Measurements from ENCODE around the gene RFTN1. TPM values are rescaled to one million over a fixed set of nuclear protein-coding genes. Genes with fewer than 3 reads are reported as not detected.

The RFTN1 gene
- total and polyA plus RNA-seq, 10 of the 15 experiments (the other 5 are each of a cell fraction or from before 2014, with no cell fraction given) = 20.6 to 213 (median 147) TPM

DNA sequence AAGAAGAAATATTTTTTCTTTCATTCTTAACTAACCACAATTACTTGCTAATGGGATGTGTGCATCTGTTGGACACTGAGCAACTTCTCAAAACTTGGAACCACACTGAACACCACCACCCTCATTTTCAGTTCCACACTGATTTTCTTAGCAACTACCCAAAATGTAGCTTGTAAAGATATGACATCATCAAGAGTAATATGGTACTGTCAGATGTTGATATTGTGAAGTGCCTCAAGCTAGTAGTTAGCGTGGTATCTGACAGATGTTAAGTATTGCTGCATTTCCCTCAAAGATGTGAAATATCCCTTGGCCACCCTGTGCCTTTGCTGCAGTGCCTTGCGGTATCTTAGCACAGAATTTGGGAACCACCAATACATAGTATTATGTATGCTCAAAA lies 9.3 kb downstream of the RFTN1 start:
- 0% methylated on average over 2 of the region's 2 CpGs for WGBS (ENCODE audit: insufficient coverage, insufficient replicate concordance, low lambda C conversion rate, missing lambda C conversion rate)
- Histone ChIP-seq H3K9me3 (replicated peaks; ENCODE audit: control insufficient read depth, insufficient read depth, low read length) (peaks cover 2% of the 10 kb centered on the region; the same call in 2 of the 3 replicates), H3K4me2 (ENCODE audit: control insufficient read depth, insufficient read depth) (peak overlapping the region; percentile 65), H3K4me3 (no peak overlapping the region), H3K9ac (ENCODE audit: control insufficient read depth, insufficient read depth, low read length) (no peak overlapping the region), H3K27ac (ENCODE audit: control insufficient read depth, insufficient read depth) (peak overlapping the region; percentile 60), H3K27me3 (replicated peaks in 1 of 2; ENCODE audit: control insufficient read depth in 2 of 2, insufficient read depth in 2 of 2, low read length in 1 of 2) (no peaks in the 10 kb centered on the region), H2AFZ (ENCODE audit: control insufficient read depth, low read depth, low read length) (no peak overlapping the region), H4K20me1 (ENCODE audit: control insufficient read depth, insufficient read depth) (0 out of 2 replicates have a peak, but pooled peaks cover 2% of the 10 kb centered on the region), H3K79me2 (ENCODE audit: control insufficient read depth, insufficient read depth, low read length) (peaks cover 98% of the 10 kb centered on the region), H3K4me1 (ENCODE audit: control insufficient read depth, insufficient read depth, low read length) (peaks cover 61% of the 10 kb centered on the region), H3K36me3 (ENCODE audit: control insufficient read depth in 2 of 2, insufficient read depth in 2 of 2, low read length in 1 of 2) (peaks cover 14 to 25% of the 10 kb centered on the region in 2 experiments)
- BruUV-seq (replicated peaks) = no TSS peak
- SMC1A ChIA-PET (ENCODE audit: uncharacterized antibody, unreplicated experiment) = interaction anchor here (0.7 to 25.8 kb wide), 30 partner anchors 9 to 214 kb away, joined by 3 to 295 read pairs (median 5); no protein-coding TSS in a partner anchor
- CTCF ChIA-PET = interaction anchor here (1.0 to 1.8 kb wide), 7 partner anchors 9 to 214 kb away, joined by 3 to 7 read pairs (median 5); no protein-coding TSS in a partner anchor
- POLR2A ChIA-PET = interaction anchor here (0.7 to 6.8 kb wide), 13 partner anchors 8 to 133 kb away, joined by 3 to 47 read pairs (median 5); no protein-coding TSS in a partner anchor
- FAIRE-seq (peak; percentile 99), ATAC-seq (peak; percentile 73), DNase-seq (ENCODE audit: low read depth, low spot score) (peak; percentile 96)
- in situ Hi-C loops (cut with MboI) = loop anchor here (25.0 kb wide), 1 partner anchor 1142 kb away; no protein-coding TSS in a partner anchor
- RAD21 ChIA-PET (ENCODE audit: unreplicated experiment) = interaction anchor here (0.8 to 10.3 kb wide), 20 partner anchors 7 to 214 kb away, joined by 3 to 74 read pairs (median 5); no protein-coding TSS in a partner anchor
- intact Hi-C loops (cut with micrococcal nuclease; ENCODE audit: unreplicated experiment) = loop anchor here (2.0 kb wide), 1 partner anchor 35 kb away; no protein-coding TSS in a partner anchor
- peak; percentile 79; the same call in 1 of the 2 replicates for TF ChIP-seq IRF4 (IDR thresholded peaks at IDR 0.05; ENCODE audit: low read depth, low read length)
- TF ChIP-seq NFYB (IDR thresholded peaks at IDR 0.05; ENCODE audit: insufficient read depth, low read depth, low read length) = no peak
- no peak for TF ChIP-seq SIX5 (IDR thresholded peaks at IDR 0.05; ENCODE audit: low read depth, low read length, severe bottlenecking)
- TF ChIP-seq, protein P1, sequence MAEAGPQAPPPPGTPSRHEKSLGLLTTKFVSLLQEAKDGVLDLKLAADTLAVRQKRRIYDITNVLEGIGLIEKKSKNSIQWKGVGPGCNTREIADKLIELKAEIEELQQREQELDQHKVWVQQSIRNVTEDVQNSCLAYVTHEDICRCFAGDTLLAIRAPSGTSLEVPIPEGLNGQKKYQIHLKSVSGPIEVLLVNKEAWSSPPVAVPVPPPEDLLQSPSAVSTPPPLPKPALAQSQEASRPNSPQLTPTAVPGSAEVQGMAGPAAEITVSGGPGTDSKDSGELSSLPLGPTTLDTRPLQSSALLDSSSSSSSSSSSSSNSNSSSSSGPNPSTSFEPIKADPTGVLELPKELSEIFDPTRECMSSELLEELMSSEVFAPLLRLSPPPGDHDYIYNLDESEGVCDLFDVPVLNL (IDR thresholded peaks at IDR 0.05; ENCODE audit: low read depth, low read length) = no peak
- TF ChIP-seq KAT2A (conservative IDR thresholded peaks at IDR 0.05; ENCODE audit: control insufficient read depth, low read depth, low read length) = no peak
- TF ChIP-seq NRF1 (conservative IDR thresholded peaks at IDR 0.05; ENCODE audit: low read depth, low read length) = no peak
- no peak for TF ChIP-seq BACH1 (IDR thresholded peaks at IDR 0.05; ENCODE audit: borderline replicate concordance)
- TF ChIP-seq CHD2 (IDR thresholded peaks at IDR 0.05; ENCODE audit: borderline replicate concordance, low read depth, low read length) = peak; percentile 57; the same call in 1 of the 2 replicates
- TF ChIP-seq FOXK2 (IDR thresholded peaks at IDR 0.05) = no peak
- peak; percentile 56 to 71; a peak in 3 of 4 replicates for TF ChIP-seq BHLHE40 (IDR thresholded peaks at IDR 0.05; ENCODE audit: borderline replicate concordance in 1 of 2, low read depth in 2 of 2, low read length in 1 of 2)
- no peak for TF ChIP-seq ZNF207 (IDR thresholded peaks at IDR 0.05; ENCODE audit: borderline replicate concordance)
- peak; percentile 53 for TF ChIP-seq MEF2B (IDR thresholded peaks at IDR 0.05; ENCODE audit: partially characterized antibody, poor library complexity, severe bottlenecking)
- no peak for TF ChIP-seq ZZZ3 (IDR thresholded peaks at IDR 0.05; ENCODE audit: control insufficient read depth, insufficient read length, low read depth)
- TF ChIP-seq SRF (IDR thresholded peaks at IDR 0.05; ENCODE audit: low read depth in 2 of 2, low read length in 2 of 2) = no peak
- TF ChIP-seq, protein P2, sequence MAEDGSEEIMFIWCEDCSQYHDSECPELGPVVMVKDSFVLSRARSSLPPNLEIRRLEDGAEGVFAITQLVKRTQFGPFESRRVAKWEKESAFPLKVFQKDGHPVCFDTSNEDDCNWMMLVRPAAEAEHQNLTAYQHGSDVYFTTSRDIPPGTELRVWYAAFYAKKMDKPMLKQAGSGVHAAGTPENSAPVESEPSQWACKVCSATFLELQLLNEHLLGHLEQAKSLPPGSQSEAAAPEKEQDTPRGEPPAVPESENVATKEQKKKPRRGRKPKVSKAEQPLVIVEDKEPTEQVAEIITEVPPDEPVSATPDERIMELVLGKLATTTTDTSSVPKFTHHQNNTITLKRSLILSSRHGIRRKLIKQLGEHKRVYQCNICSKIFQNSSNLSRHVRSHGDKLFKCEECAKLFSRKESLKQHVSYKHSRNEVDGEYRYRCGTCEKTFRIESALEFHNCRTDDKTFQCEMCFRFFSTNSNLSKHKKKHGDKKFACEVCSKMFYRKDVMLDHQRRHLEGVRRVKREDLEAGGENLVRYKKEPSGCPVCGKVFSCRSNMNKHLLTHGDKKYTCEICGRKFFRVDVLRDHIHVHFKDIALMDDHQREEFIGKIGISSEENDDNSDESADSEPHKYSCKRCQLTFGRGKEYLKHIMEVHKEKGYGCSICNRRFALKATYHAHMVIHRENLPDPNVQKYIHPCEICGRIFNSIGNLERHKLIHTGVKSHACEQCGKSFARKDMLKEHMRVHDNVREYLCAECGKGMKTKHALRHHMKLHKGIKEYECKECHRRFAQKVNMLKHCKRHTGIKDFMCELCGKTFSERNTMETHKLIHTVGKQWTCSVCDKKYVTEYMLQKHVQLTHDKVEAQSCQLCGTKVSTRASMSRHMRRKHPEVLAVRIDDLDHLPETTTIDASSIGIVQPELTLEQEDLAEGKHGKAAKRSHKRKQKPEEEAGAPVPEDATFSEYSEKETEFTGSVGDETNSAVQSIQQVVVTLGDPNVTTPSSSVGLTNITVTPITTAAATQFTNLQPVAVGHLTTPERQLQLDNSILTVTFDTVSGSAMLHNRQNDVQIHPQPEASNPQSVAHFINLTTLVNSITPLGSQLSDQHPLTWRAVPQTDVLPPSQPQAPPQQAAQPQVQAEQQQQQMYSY (CRISPR knock-in tag; IDR thresholded peaks at IDR 0.05) = peak; percentile 67; the same call in 1 of the 2 replicates
- TF ChIP-seq HDAC6 (IDR thresholded peaks at IDR 0.05; ENCODE audit: unreplicated experiment) = no peak
- TF ChIP-seq RB1 (IDR thresholded peaks at IDR 0.05; ENCODE audit: borderline replicate concordance) = no peak
- TF ChIP-seq ATF7 (IDR thresholded peaks at IDR 0.05; ENCODE audit: low read depth) = peak; percentile 99
- TF ChIP-seq SPI1 (IDR thresholded peaks at IDR 0.05; ENCODE audit: borderline replicate concordance, insufficient read depth, low read depth, low read length) = peak; percentile 87
- TF ChIP-seq TAF1 (IDR thresholded peaks at IDR 0.05; ENCODE audit: borderline replicate concordance, low read depth, low read length) = no peak
